ENCODE data around the gene PTPRO.

PTPRO gene

GRCh38 chr12:15575671-15576541, 253.6 kb downstream of the PTPRO start:
- TF ChIP-seq POLR2A (IDR thresholded peaks at IDR 0.05; ENCODE audit: low read depth, low read length) (no peak), TAF1 (IDR thresholded peaks at IDR 0.05; ENCODE audit: borderline replicate concordance, low read depth, low read length) (no peak), POLR2AphosphoS5 (IDR thresholded peaks at IDR 0.05; ENCODE audit: low read depth, low read length) (no peak)
- DNase-seq (ENCODE audit: insufficient read length): no peak
- no peak for FAIRE-seq

- FAIRE-seq (no peak), DNase-seq (ENCODE audit: insufficient read length) (no peak)
- TF ChIP-seq TAF1 (IDR thresholded peaks at IDR 0.05; ENCODE audit: borderline replicate concordance, low read depth, low read length): no peak
- no peak for TF ChIP-seq POLR2AphosphoS5 (IDR thresholded peaks at IDR 0.05; ENCODE audit: low read depth, low read length)
- TF ChIP-seq POLR2A (IDR thresholded peaks at IDR 0.05; ENCODE audit: low read depth, low read length): no peak
Observed at GRCh38 chr12:15580431-15580830, 258.1 kb downstream of the PTPRO start.

- DNase-seq (ENCODE audit: insufficient read length) (no peak), FAIRE-seq (no peak)
- TF ChIP-seq TAF1 (IDR thresholded peaks at IDR 0.05; ENCODE audit: borderline replicate concordance, low read depth, low read length): no peak
- no peak for TF ChIP-seq POLR2AphosphoS5 (IDR thresholded peaks at IDR 0.05; ENCODE audit: low read depth, low read length)
- no peak for TF ChIP-seq POLR2A (IDR thresholded peaks at IDR 0.05; ENCODE audit: low read depth, low read length)
Observed at GRCh38 chr12:15581006-15581405, 258.7 kb downstream of the PTPRO start.

GRCh38 chr12:15583804-15584203, 261.5 kb downstream of the PTPRO start:
- no peak for FAIRE-seq
- no peak for TF ChIP-seq POLR2A (IDR thresholded peaks at IDR 0.05; ENCODE audit: low read depth, low read length)
- no peak for TF ChIP-seq POLR2AphosphoS5 (IDR thresholded peaks at IDR 0.05; ENCODE audit: low read depth, low read length)
- no peak for TF ChIP-seq TAF1 (IDR thresholded peaks at IDR 0.05; ENCODE audit: borderline replicate concordance, low read depth, low read length)
- no peak for DNase-seq (ENCODE audit: insufficient read length)

GRCh38 chr12:15584366-15585041, 262.2 kb downstream of the PTPRO start:
- TF ChIP-seq POLR2AphosphoS5 (IDR thresholded peaks at IDR 0.05; ENCODE audit: low read depth, low read length): no peak
- no peak for TF ChIP-seq POLR2A (IDR thresholded peaks at IDR 0.05; ENCODE audit: low read depth, low read length)
- no peak for TF ChIP-seq TAF1 (IDR thresholded peaks at IDR 0.05; ENCODE audit: borderline replicate concordance, low read depth, low read length)
- DNase-seq (ENCODE audit: insufficient read length) (no peak), FAIRE-seq (peak; percentile 38)

GRCh38 chr12:15589328-15590032, 267.2 kb downstream of the PTPRO start:
- DNase-seq (ENCODE audit: insufficient read length): no peak
- TF ChIP-seq TAF1 (IDR thresholded peaks at IDR 0.05; ENCODE audit: borderline replicate concordance, low read depth, low read length) (no peak), POLR2AphosphoS5 (IDR thresholded peaks at IDR 0.05; ENCODE audit: low read depth, low read length) (no peak), POLR2A (IDR thresholded peaks at IDR 0.05; ENCODE audit: low read depth, low read length) (no peak)
- FAIRE-seq: no peak

- TF ChIP-seq POLR2AphosphoS5 (IDR thresholded peaks at IDR 0.05; ENCODE audit: low read depth, low read length) (no peak), POLR2A (IDR thresholded peaks at IDR 0.05; ENCODE audit: low read depth, low read length) (no peak), TAF1 (IDR thresholded peaks at IDR 0.05; ENCODE audit: borderline replicate concordance, low read depth, low read length) (no peak)
- DNase-seq (ENCODE audit: insufficient read length) (peak; percentile 21), FAIRE-seq (peak; percentile 74)
Observed at GRCh38 chr12:15590180-15590826, 268.0 kb downstream of the PTPRO start.

- no peak for DNase-seq (ENCODE audit: insufficient read length)
- FAIRE-seq: no peak
- no peak for TF ChIP-seq POLR2AphosphoS5 (IDR thresholded peaks at IDR 0.05; ENCODE audit: low read depth, low read length)
- no peak for TF ChIP-seq POLR2A (IDR thresholded peaks at IDR 0.05; ENCODE audit: low read depth, low read length)
- TF ChIP-seq TAF1 (IDR thresholded peaks at IDR 0.05; ENCODE audit: borderline replicate concordance, low read depth, low read length): no peak
Observed at GRCh38 chr12:15591811-15592210, 269.5 kb downstream of the PTPRO start.

- TF ChIP-seq POLR2A (IDR thresholded peaks at IDR 0.05; ENCODE audit: low read depth, low read length): no peak
- no peak for TF ChIP-seq POLR2AphosphoS5 (IDR thresholded peaks at IDR 0.05; ENCODE audit: low read depth, low read length)
- no peak for TF ChIP-seq TAF1 (IDR thresholded peaks at IDR 0.05; ENCODE audit: borderline replicate concordance, low read depth, low read length)
- DNase-seq (ENCODE audit: insufficient read length) (no peak), FAIRE-seq (no peak)
Observed at GRCh38 chr12:15592934-15593333, 270.6 kb downstream of the PTPRO start.

GRCh38 chr12:15596174-15596573, 273.9 kb downstream of the PTPRO start:
- TF ChIP-seq POLR2AphosphoS5 (IDR thresholded peaks at IDR 0.05; ENCODE audit: low read depth, low read length) (no peak), TAF1 (IDR thresholded peaks at IDR 0.05; ENCODE audit: borderline replicate concordance, low read depth, low read length) (no peak), POLR2A (IDR thresholded peaks at IDR 0.05; ENCODE audit: low read depth, low read length) (no peak)
- FAIRE-seq (no peak), DNase-seq (ENCODE audit: insufficient read length) (no peak)
